Liver (tissue), 9 donors: ENCODE results near the gene ZSWIM6. TPM values are rescaled to one million over a fixed set of nuclear protein-coding genes. Genes with fewer than 3 reads are reported as not detected.

Experiments used
- DNase-seq: peaks from one replicate; pipeline ENCODE4 v3.0.0-alpha.2; 2017; ENCODE audit warnings: low spot score
- H3K27ac ChIP-seq, 2 donors: one replicate each; pipeline ENCODE4 v1.7.0; 2013; ENCODE audit warnings: inconsistent platforms in 2 of 2, low read length in 2 of 2, control low read depth in 1 of 2, low read depth in 1 of 2, mild to moderate bottlenecking in 1 of 2
- H3K27me3 ChIP-seq, 4 donors: one replicate each; pipeline versions ENCODE4 v1.6.1 to v1.7.0; 2013; ENCODE audit warnings: low read length in 3 of 4, inconsistent platforms in 1 of 4, mild to moderate bottlenecking in 1 of 4, moderate library complexity in 1 of 4; ENCODE audit not compliant: control insufficient read depth in 4 of 4, insufficient read depth in 4 of 4
- H3K36me3 ChIP-seq, 4 donors: one replicate each; pipeline versions ENCODE4 v1.6.1 to v1.7.0; 2013; ENCODE audit warnings: low read length in 3 of 4, mild to moderate bottlenecking in 3 of 4, low read depth in 1 of 4, moderate library complexity in 1 of 4; ENCODE audit not compliant: control insufficient read depth in 4 of 4, insufficient read depth in 3 of 4
- H3K4me1 ChIP-seq, 4 donors: one replicate each; pipeline versions ENCODE4 v1.6.1 to v1.7.0; 2013; ENCODE audit warnings: low read length in 3 of 4, mild to moderate bottlenecking in 3 of 4, moderate library complexity in 1 of 4; ENCODE audit not compliant: control insufficient read depth in 4 of 4, insufficient read depth in 4 of 4
- H3K4me3 ChIP-seq, 3 donors: one replicate each; pipeline versions ENCODE4 v1.6.1 to v1.7.0; 2013; ENCODE audit warnings: low read length in 3 of 3, control low read depth in 1 of 3, low read depth in 1 of 3, mild to moderate bottlenecking in 1 of 3
- H3K9ac ChIP-seq, 2 donors: one replicate each; pipeline ENCODE4 v1.7.0; 2013; ENCODE audit warnings: low read length in 2 of 2, mild to moderate bottlenecking in 2 of 2, moderate library complexity in 2 of 2, control low read depth in 1 of 2, low read depth in 1 of 2
- H3K9me3 ChIP-seq, 4 donors: one replicate each; pipeline versions ENCODE4 v1.6.1 to v1.7.0; 2013; ENCODE audit warnings: low read length in 3 of 4; ENCODE audit not compliant: control insufficient read depth in 4 of 4
- EGR1 ChIP-seq, 2 donors: IDR thresholded peaks; 2 replicates each; pipeline ENCODE4 v1.6.1; 2016 to 2018; ENCODE audit warnings: antibody characterized with exemption in 2 of 2, low read depth in 2 of 2
- FOXA1 ChIP-seq: IDR thresholded peaks from 2 replicates; pipeline ENCODE4 v1.6.1; 2016; ENCODE audit warnings: antibody characterized with exemption
- FOXA2 ChIP-seq: IDR thresholded peaks from 2 replicates; pipeline ENCODE4 v1.6.1; 2016; ENCODE audit warnings: antibody characterized with exemption
- GABPA ChIP-seq, 2 donors: IDR thresholded peaks in 1 of 2; conservative IDR thresholded peaks in 1 of 2; 2 replicates each; pipeline ENCODE4 v1.6.1; 2016; ENCODE audit warnings: antibody characterized with exemption in 2 of 2, mild to moderate bottlenecking in 1 of 2, moderate library complexity in 1 of 2
- HNF4A ChIP-seq, 2 donors: conservative IDR thresholded peaks; 2 replicates each; pipeline ENCODE4 v1.6.1; 2016; ENCODE audit warnings: antibody characterized with exemption in 2 of 2, mild to moderate bottlenecking in 2 of 2
- HNF4G ChIP-seq: IDR thresholded peaks from 2 replicates; pipeline ENCODE4 v1.6.1; 2016; ENCODE audit warnings: antibody characterized with exemption
- JUND ChIP-seq, 2 donors: IDR thresholded peaks; 2 replicates each; pipeline ENCODE4 v1.6.1; 2016; ENCODE audit warnings: antibody characterized with exemption in 2 of 2
- NR2F2 ChIP-seq: IDR thresholded peaks from 2 replicates; pipeline ENCODE4 v1.6.1; 2016; ENCODE audit warnings: antibody characterized with exemption
- RAD21 ChIP-seq, 2 donors: IDR thresholded peaks; 2 replicates each; pipeline ENCODE4 v1.6.1; 2016; ENCODE audit warnings: antibody characterized with exemption in 2 of 2, mild to moderate bottlenecking in 2 of 2
- RXRA ChIP-seq, 2 donors: IDR thresholded peaks; 2 replicates each; pipeline ENCODE4 v1.6.1; 2017 to 2018; ENCODE audit warnings: antibody characterized with exemption in 2 of 2, mild to moderate bottlenecking in 1 of 2
- SP1 ChIP-seq: IDR thresholded peaks from 2 replicates; pipeline ENCODE4 v1.6.1; 2018; ENCODE audit warnings: antibody characterized with exemption, mild to moderate bottlenecking
- TAF1 ChIP-seq: conservative IDR thresholded peaks from 2 replicates; pipeline ENCODE4 v1.6.1; 2016; ENCODE audit warnings: antibody characterized with exemption, mild to moderate bottlenecking
- YY1 ChIP-seq: IDR thresholded peaks from 2 replicates; pipeline ENCODE4 v1.6.1; 2016; ENCODE audit warnings: antibody characterized with exemption, mild to moderate bottlenecking
- WGBS: extraction: QIAGEN DNeasy Blood & Tissue Kit; methylation state at CpG from one replicate; pipeline ENCODE4 v1.1.7; 2013; 5-methylcytosine and 5-hydroxymethylcytosine counted together
- polyA plus RNA-seq, 2 donors: library from polyadenylated mRNA; stranded (reverse) in 1 of 2; unstranded in 1 of 2; fragments of 200-250 nt in 1 of 2; fragments of >200 nt in 1 of 2; fragmentation: Nextera tagmentation in 1 of 2; extraction: Ambion mirVana in 1 of 2; gene quantifications; one replicate each; pipeline versions ENCODE4 v1.2.1 to v1.2.3, GENCODE V29; 2013 to 2015
- total RNA-seq, 2 donors: library from RNA; depleted of rRNA; stranded (reverse); fragments of >200 nt; gene quantifications; one replicate each; pipeline ENCODE4 v1.2.3, GENCODE V29; 2014
- TF ChIP-seq, protein P1 (sequence below): IDR thresholded peaks from 2 replicates; pipeline ENCODE4 v1.6.1; 2016; ENCODE audit warnings: antibody characterized with exemption, mild to moderate bottlenecking
- TF ChIP-seq, protein P2 (sequence below): IDR thresholded peaks from 2 replicates; pipeline ENCODE4 v1.6.1; 2016; ENCODE audit warnings: antibody characterized with exemption
- TF ChIP-seq, protein P3 (sequence below): IDR thresholded peaks from 2 replicates; pipeline ENCODE4 v1.6.1; 2016; ENCODE audit warnings: antibody characterized with exemption
- TF ChIP-seq, protein P4 (sequence below): fragments of 150-350 bp; IDR thresholded peaks from 2 replicates; pipeline ENCODE4 v1.5.1; 2017; ENCODE audit warnings: improper control_type of control experiment, low read depth, low read length; ENCODE audit not compliant: missing input control
- TF ChIP-seq, protein P5 (sequence below): IDR thresholded peaks from 2 replicates; pipeline ENCODE4 v1.6.1; 2016; ENCODE audit warnings: antibody characterized with exemption
- donor health status: healthy.
- donor health status: healthy.
- donor health status: healthy.
- donor health status: healthy.
- donor health status: healthy.

The ZSWIM6 gene
- total and polyA plus RNA-seq, 4 donors: 1.3 to 5.2 (median 3.3) TPM

DNA sequence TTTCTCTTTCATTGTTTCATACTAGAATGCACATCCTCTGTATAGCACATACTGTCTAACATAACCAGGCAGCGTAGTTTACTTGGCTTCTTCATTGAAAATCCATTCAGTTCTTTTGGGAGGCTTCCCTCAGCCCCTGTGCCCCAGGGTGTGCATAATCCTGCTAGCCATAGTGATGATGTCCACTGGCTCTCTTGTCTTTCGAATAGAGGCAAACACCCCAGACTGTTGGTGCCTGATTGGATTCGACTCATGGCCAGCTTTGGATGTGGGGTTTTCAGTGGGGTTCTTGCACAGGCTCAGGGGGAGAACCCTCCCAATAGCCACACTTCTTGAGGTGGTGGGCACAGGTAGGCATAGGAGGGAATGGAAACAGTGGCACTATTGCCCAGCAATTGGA, 53.6 kb downstream of the ZSWIM6 start:
- TF ChIP-seq HNF4A (conservative IDR thresholded peaks at IDR 0.05) (no peak), RXRA (IDR thresholded peaks at IDR 0.05) (no peak), HNF4G (no peak), YY1 (no peak), FOXA1 (no peak), TAF1 (no peak), JUND (IDR thresholded peaks at IDR 0.05) (no peak), FOXA2 (no peak), GABPA (IDR thresholded peaks at IDR 0.05 in 1 of 2, conservative IDR thresholded peaks at IDR 0.05 in 1 of 2) (no peak), NR2F2 (no peak), SP1 (no peak), EGR1 (IDR thresholded peaks at IDR 0.05; ENCODE audit: low read depth in 2 of 2) (no peak), RAD21 (IDR thresholded peaks at IDR 0.05) (no peak)
- TF ChIP-seq, protein P1, sequence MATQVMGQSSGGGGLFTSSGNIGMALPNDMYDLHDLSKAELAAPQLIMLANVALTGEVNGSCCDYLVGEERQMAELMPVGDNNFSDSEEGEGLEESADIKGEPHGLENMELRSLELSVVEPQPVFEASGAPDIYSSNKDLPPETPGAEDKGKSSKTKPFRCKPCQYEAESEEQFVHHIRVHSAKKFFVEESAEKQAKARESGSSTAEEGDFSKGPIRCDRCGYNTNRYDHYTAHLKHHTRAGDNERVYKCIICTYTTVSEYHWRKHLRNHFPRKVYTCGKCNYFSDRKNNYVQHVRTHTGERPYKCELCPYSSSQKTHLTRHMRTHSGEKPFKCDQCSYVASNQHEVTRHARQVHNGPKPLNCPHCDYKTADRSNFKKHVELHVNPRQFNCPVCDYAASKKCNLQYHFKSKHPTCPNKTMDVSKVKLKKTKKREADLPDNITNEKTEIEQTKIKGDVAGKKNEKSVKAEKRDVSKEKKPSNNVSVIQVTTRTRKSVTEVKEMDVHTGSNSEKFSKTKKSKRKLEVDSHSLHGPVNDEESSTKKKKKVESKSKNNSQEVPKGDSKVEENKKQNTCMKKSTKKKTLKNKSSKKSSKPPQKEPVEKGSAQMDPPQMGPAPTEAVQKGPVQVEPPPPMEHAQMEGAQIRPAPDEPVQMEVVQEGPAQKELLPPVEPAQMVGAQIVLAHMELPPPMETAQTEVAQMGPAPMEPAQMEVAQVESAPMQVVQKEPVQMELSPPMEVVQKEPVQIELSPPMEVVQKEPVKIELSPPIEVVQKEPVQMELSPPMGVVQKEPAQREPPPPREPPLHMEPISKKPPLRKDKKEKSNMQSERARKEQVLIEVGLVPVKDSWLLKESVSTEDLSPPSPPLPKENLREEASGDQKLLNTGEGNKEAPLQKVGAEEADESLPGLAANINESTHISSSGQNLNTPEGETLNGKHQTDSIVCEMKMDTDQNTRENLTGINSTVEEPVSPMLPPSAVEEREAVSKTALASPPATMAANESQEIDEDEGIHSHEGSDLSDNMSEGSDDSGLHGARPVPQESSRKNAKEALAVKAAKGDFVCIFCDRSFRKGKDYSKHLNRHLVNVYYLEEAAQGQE: no peak
- TF ChIP-seq, protein P2, sequence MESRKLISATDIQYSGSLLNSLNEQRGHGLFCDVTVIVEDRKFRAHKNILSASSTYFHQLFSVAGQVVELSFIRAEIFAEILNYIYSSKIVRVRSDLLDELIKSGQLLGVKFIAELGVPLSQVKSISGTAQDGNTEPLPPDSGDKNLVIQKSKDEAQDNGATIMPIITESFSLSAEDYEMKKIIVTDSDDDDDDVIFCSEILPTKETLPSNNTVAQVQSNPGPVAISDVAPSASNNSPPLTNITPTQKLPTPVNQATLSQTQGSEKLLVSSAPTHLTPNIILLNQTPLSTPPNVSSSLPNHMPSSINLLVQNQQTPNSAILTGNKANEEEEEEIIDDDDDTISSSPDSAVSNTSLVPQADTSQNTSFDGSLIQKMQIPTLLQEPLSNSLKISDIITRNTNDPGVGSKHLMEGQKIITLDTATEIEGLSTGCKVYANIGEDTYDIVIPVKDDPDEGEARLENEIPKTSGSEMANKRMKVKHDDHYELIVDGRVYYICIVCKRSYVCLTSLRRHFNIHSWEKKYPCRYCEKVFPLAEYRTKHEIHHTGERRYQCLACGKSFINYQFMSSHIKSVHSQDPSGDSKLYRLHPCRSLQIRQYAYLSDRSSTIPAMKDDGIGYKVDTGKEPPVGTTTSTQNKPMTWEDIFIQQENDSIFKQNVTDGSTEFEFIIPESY: no peak
- TF ChIP-seq, protein P3, sequence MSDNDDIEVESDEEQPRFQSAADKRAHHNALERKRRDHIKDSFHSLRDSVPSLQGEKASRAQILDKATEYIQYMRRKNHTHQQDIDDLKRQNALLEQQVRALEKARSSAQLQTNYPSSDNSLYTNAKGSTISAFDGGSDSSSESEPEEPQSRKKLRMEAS: no peak
- TF ChIP-seq, protein P4, sequence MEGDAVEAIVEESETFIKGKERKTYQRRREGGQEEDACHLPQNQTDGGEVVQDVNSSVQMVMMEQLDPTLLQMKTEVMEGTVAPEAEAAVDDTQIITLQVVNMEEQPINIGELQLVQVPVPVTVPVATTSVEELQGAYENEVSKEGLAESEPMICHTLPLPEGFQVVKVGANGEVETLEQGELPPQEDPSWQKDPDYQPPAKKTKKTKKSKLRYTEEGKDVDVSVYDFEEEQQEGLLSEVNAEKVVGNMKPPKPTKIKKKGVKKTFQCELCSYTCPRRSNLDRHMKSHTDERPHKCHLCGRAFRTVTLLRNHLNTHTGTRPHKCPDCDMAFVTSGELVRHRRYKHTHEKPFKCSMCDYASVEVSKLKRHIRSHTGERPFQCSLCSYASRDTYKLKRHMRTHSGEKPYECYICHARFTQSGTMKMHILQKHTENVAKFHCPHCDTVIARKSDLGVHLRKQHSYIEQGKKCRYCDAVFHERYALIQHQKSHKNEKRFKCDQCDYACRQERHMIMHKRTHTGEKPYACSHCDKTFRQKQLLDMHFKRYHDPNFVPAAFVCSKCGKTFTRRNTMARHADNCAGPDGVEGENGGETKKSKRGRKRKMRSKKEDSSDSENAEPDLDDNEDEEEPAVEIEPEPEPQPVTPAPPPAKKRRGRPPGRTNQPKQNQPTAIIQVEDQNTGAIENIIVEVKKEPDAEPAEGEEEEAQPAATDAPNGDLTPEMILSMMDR: no peak
- TF ChIP-seq, protein P5, sequence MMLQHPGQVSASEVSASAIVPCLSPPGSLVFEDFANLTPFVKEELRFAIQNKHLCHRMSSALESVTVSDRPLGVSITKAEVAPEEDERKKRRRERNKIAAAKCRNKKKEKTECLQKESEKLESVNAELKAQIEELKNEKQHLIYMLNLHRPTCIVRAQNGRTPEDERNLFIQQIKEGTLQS: no peak
- Histone ChIP-seq H3K36me3 (no peaks in the 10 kb centered on the region), H3K9ac (no peak overlapping the region), H3K27ac (no peak overlapping the region), H3K4me1 (peaks cover 0 to 16% (median 11%) of the 10 kb centered on the region in 4 donors), H3K9me3 (no peaks in the 10 kb centered on the region), H3K27me3 (no peaks in the 10 kb centered on the region), H3K4me3 (no peak overlapping the region)
- no peak for DNase-seq
- WGBS: 98% methylated on average over 3 of the region's 3 CpGs
